Upper lobe of left lung (tissue), 4 donors: ENCODE data around the gene ZNF26.
"Not testable (repeated sequence)": the region's sequence is repeated elsewhere in the genome, so short reads cannot be mapped to it uniquely, and the experiment has no call there.

ENCODE experiments used
- CTCF ChIP-seq, 6 experiments: fragments of 450-650 bp in 4 of 6; fragments of 200-600 bp in 2 of 6; sonication (generic) in 2 of 6; IDR thresholded peaks; one replicate each; pipeline ENCODE4 v1.5.1; 2016 to 2019; ENCODE audit warnings: antibody characterized with exemption in 6 of 6
- EP300 ChIP-seq, 4 donors: sonication (generic); formaldehyde crosslinking; IDR thresholded peaks; one replicate each; pipeline ENCODE4 v1.5.1; 2017; ENCODE audit warnings: antibody characterized with exemption in 4 of 4, control low read depth in 2 of 4
- POLR2AphosphoS5 ChIP-seq, 2 donors: sonication (generic); formaldehyde crosslinking; IDR thresholded peaks; one replicate each; pipeline ENCODE4 v1.5.1; 2017; ENCODE audit warnings: antibody characterized with exemption in 2 of 2

- TF ChIP-seq CTCF, EP300, POLR2AphosphoS5 (IDR thresholded peaks at IDR 0.05): not testable (repeated sequence)
Measured at GRCh38 chr12:132936921-132937320, 49.2 kb upstream of the ZNF26 start.
